Fibroblast of lung (primary cell): Measurements from ENCODE around the gene STARD5.

Experiments used
- EZH2 ChIP-seq: IDR thresholded peaks from 2 replicates; pipeline ENCODE4 v1.5.1; 2012; ENCODE audit warnings: low read length, control low read depth, mild to moderate bottlenecking; ENCODE audit errors: missing control alignments
- TF ChIP-seq, protein P1 (sequence below), 2 donors: IDR thresholded peaks in 1 of 2; conservative IDR thresholded peaks in 1 of 2; 1 replicate in 1 of 2; 2 replicates in 1 of 2; pipeline ENCODE4 v1.5.1; 2011 to 2012; ENCODE audit warnings: low read length in 2 of 2, control low read depth in 1 of 2, inconsistent platforms in 1 of 2, low read depth in 1 of 2, mild to moderate bottlenecking in 1 of 2

DNA sequence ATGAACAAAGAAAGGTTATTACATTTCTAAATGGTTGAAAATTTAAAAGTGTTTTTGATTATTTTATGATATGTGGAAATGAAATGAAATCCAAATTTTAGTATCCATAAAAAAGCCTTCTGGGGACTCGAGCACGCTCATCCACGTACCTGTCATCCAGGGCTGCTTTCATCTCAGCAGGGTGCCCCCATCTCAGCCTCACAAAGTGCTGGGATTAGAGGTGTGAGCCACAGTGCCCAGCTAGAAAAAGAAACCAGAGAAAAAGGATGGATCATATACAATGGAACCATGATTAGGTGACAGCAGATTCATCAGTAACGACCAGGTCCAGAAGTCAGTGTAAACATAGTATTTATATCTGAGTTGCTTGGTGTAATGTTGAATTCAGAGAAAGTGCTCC, 49.7 kb downstream of the STARD5 start:
- TF ChIP-seq, protein P1, sequence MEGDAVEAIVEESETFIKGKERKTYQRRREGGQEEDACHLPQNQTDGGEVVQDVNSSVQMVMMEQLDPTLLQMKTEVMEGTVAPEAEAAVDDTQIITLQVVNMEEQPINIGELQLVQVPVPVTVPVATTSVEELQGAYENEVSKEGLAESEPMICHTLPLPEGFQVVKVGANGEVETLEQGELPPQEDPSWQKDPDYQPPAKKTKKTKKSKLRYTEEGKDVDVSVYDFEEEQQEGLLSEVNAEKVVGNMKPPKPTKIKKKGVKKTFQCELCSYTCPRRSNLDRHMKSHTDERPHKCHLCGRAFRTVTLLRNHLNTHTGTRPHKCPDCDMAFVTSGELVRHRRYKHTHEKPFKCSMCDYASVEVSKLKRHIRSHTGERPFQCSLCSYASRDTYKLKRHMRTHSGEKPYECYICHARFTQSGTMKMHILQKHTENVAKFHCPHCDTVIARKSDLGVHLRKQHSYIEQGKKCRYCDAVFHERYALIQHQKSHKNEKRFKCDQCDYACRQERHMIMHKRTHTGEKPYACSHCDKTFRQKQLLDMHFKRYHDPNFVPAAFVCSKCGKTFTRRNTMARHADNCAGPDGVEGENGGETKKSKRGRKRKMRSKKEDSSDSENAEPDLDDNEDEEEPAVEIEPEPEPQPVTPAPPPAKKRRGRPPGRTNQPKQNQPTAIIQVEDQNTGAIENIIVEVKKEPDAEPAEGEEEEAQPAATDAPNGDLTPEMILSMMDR (conservative IDR thresholded peaks at IDR 0.05 in 1 of 2, IDR thresholded peaks at IDR 0.05 in 1 of 2; ENCODE audit: low read depth in 1 of 2, low read length in 2 of 2), result no peak
- TF ChIP-seq EZH2, result no peak
